Gastroesophageal sphincter (tissue), 4 donors: ENCODE results near the gene DIO1. TPM values are rescaled to one million over a fixed set of nuclear protein-coding genes. Genes with fewer than 3 reads are reported as not detected.

ENCODE experiments used
- ATAC-seq: fragments of 150-250 bp; one replicate; pipeline ENCODE4 v1.9.1; 2016; ENCODE audit warnings: mild to moderate bottlenecking, moderate library complexity
- H3K27ac ChIP-seq, 4 donors: fragments of 200-600 bp; sonication (generic) in 3 of 4; 1 replicate in 3 of 4; 2 replicates in 1 of 4; pipeline ENCODE4 v1.5.1; 2016 to 2019
- H3K27me3 ChIP-seq: fragments of 200-600 bp; sonication (generic); one replicate; pipeline ENCODE4 v1.5.1; 2019
- H3K36me3 ChIP-seq, 2 donors: fragments of 200-600 bp; sonication (generic); one replicate each; pipeline ENCODE4 v1.5.1; 2019; ENCODE audit warnings: control low read depth in 1 of 2
- H3K4me1 ChIP-seq, 3 donors: fragments of 200-600 bp; sonication (generic); 1 replicate in 2 of 3; 2 replicates in 1 of 3; pipeline ENCODE4 v1.5.1; 2016 to 2019; ENCODE audit warnings: control low read depth in 2 of 3
- H3K4me3 ChIP-seq, 2 donors: fragments of 200-600 bp; sonication (generic); one replicate each; pipeline ENCODE4 v1.5.1; 2019; ENCODE audit warnings: mild to moderate bottlenecking in 1 of 2, moderate library complexity in 1 of 2
- H3K9me3 ChIP-seq, 3 donors: fragments of 200-600 bp; sonication (generic); one replicate each; pipeline ENCODE4 v1.5.1; 2017 to 2019; ENCODE audit warnings: control low read depth in 2 of 3
- EP300 ChIP-seq: sonication (generic); formaldehyde crosslinking; IDR thresholded peaks from one replicate; pipeline ENCODE4 v1.6.1; 2017; ENCODE audit warnings: antibody characterized with exemption, mild to moderate bottlenecking
- POLR2A ChIP-seq, 2 donors: fragments of 450-650 bp; IDR thresholded peaks; one replicate each; pipeline ENCODE4 v1.6.1; 2017; ENCODE audit warnings: antibody characterized with exemption in 2 of 2, mild to moderate bottlenecking in 2 of 2, moderate library complexity in 1 of 2
- POLR2AphosphoS5 ChIP-seq: sonication (generic); formaldehyde crosslinking; IDR thresholded peaks from one replicate; pipeline ENCODE4 v1.6.1; 2017; ENCODE audit warnings: antibody characterized with exemption
- WGBS, 2 donors: methylation state at CpG; one replicate each; pipeline ENCODE4 v1.1.5; 2018; ENCODE audit warnings: low coverage in 1 of 2; 5-methylcytosine and 5-hydroxymethylcytosine counted together
- total RNA-seq, 4 donors: library from RNA; depleted of rRNA; stranded (reverse); fragments of >200 nt; gene quantifications; one replicate each; pipeline ENCODE4 v1.1.0, GENCODE V29; 2016
- TF ChIP-seq, protein P1 (sequence below), 4 experiments: fragments of 200-600 bp in 2 of 4; fragments of 450-650 bp in 2 of 4; sonication (generic) in 1 of 4; IDR thresholded peaks; one replicate each; pipeline ENCODE4 v1.5.1; 2017 to 2019; ENCODE audit warnings: antibody characterized with exemption in 4 of 4, mild to moderate bottlenecking in 2 of 4, moderate library complexity in 2 of 4

The DIO1 gene
- total RNA-seq, 4 donors from 2014 or later, result not detected

- H3K27me3 ChIP-seq, result no peaks in the 10 kb centered on the region
- no peak overlapping the region for H3K4me3 ChIP-seq
- no peak for ATAC-seq
- 84 to 85% methylated on average over 5 of the region's 5 CpGs for WGBS, 2 donors
- H3K9me3 ChIP-seq, result no peaks in the 10 kb centered on the region
- H3K36me3 ChIP-seq, result peaks cover 0 to 64% of the 10 kb centered on the region in 2 donors
- TF ChIP-seq EP300 (no peak), POLR2AphosphoS5 (no peak), POLR2A (IDR thresholded peaks at IDR 0.05) (no peak)
- TF ChIP-seq, protein P1, sequence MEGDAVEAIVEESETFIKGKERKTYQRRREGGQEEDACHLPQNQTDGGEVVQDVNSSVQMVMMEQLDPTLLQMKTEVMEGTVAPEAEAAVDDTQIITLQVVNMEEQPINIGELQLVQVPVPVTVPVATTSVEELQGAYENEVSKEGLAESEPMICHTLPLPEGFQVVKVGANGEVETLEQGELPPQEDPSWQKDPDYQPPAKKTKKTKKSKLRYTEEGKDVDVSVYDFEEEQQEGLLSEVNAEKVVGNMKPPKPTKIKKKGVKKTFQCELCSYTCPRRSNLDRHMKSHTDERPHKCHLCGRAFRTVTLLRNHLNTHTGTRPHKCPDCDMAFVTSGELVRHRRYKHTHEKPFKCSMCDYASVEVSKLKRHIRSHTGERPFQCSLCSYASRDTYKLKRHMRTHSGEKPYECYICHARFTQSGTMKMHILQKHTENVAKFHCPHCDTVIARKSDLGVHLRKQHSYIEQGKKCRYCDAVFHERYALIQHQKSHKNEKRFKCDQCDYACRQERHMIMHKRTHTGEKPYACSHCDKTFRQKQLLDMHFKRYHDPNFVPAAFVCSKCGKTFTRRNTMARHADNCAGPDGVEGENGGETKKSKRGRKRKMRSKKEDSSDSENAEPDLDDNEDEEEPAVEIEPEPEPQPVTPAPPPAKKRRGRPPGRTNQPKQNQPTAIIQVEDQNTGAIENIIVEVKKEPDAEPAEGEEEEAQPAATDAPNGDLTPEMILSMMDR (IDR thresholded peaks at IDR 0.05), result no peak
- H3K27ac ChIP-seq, result no peak overlapping the region
- H3K4me1 ChIP-seq, result no peaks in the 10 kb centered on the region
Measured at GRCh38 chr1:53913352-53914033, 19.5 kb downstream of the DIO1 start.

GRCh38 chr1:53918343-53918742, 24.4 kb downstream of the DIO1 start:
- no peaks in the 10 kb centered on the region for H3K9me3 ChIP-seq
- TF ChIP-seq EP300 (no peak), POLR2A (IDR thresholded peaks at IDR 0.05) (no peak), POLR2AphosphoS5 (no peak)
- TF ChIP-seq, protein P1 (IDR thresholded peaks at IDR 0.05), result no peak
- no peak overlapping the region for H3K4me3 ChIP-seq
- no peak for ATAC-seq
- 83 to 86% methylated on average over 5 of the region's 5 CpGs for WGBS, 2 donors
- H3K27ac ChIP-seq, result no peak overlapping the region
- H3K4me1 ChIP-seq, result peaks cover 0 to 7% (median 0%) of the 10 kb centered on the region in 3 donors
- no peaks in the 10 kb centered on the region for H3K27me3 ChIP-seq
- peaks cover 0 to 72% of the 10 kb centered on the region in 2 donors for H3K36me3 ChIP-seq

- no peak for ATAC-seq
- H3K4me1 ChIP-seq, result peaks cover 0 to 7% (median 0%) of the 10 kb centered on the region in 3 donors
- H3K9me3 ChIP-seq, result no peaks in the 10 kb centered on the region
- H3K36me3 ChIP-seq, result peaks cover 0 to 72% of the 10 kb centered on the region in 2 donors
- 89% methylated on average over 3 of the region's 3 CpGs for WGBS, 2 donors
- TF ChIP-seq EP300, result no peak
- TF ChIP-seq, protein P1 (IDR thresholded peaks at IDR 0.05), result no peak
- no peak for TF ChIP-seq POLR2AphosphoS5
- TF ChIP-seq POLR2A (IDR thresholded peaks at IDR 0.05), result no peak
- H3K27me3 ChIP-seq, result no peaks in the 10 kb centered on the region
- no peak overlapping the region for H3K4me3 ChIP-seq
- H3K27ac ChIP-seq, result no peak overlapping the region
Measured at GRCh38 chr1:53919675-53920066, 25.7 kb downstream of the DIO1 start.

DNA sequence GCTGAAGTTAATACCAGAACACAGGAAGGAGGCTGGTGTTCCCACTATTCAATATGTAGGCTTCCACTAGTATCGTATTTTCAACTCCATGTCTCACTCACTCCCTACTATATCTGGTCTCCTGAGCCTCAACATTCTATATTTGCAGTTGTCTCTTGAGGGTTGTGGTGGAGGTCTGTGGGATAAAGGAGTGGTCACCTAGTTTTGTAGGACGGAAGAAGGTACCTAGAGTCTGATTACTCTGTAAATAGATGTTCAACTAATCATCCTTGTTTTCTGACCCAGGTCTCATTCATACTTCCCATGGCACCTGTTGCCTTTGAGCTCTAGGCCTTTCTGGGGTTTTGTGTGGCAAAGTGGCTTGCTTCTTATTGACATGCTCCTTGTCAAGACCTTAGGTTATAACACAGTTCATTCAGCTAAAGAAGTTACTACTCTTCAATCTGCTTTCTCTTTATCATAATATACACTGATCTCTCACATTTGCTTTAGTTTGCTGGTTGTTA, 33.4 kb downstream of the DIO1 start:
- no peak overlapping the region for H3K4me3 ChIP-seq
- peaks cover 0 to 62% of the 10 kb centered on the region in 2 donors for H3K36me3 ChIP-seq
- ATAC-seq, result no peak
- H3K27me3 ChIP-seq, result no peaks in the 10 kb centered on the region
- WGBS, 2 donors, result 92 to 94% methylated on average over 2 of the region's 2 CpGs
- H3K4me1 ChIP-seq, result no peaks in the 10 kb centered on the region
- TF ChIP-seq, protein P1 (IDR thresholded peaks at IDR 0.05), result no peak
- no peak for TF ChIP-seq POLR2A (IDR thresholded peaks at IDR 0.05)
- no peak for TF ChIP-seq EP300
- no peak for TF ChIP-seq POLR2AphosphoS5
- no peaks in the 10 kb centered on the region for H3K9me3 ChIP-seq
- no peak overlapping the region for H3K27ac ChIP-seq
